GM13976 (cell line): ENCODE measurements around the gene ENTHD1.
A peak's percentile ranks its signal among the peaks of the same experiment; 100 is the strongest.

Experiments used
- DNase-seq: peaks from one replicate; pipeline ENCODE4 v3.0.0; 2012; ENCODE audit warnings: low spot score
- CTCF ChIP-seq: IDR thresholded peaks from 2 replicates; pipeline ENCODE4 v1.5.1; 2012; ENCODE audit warnings: borderline replicate concordance, mild to moderate bottlenecking; ENCODE audit not compliant: insufficient read depth; ENCODE audit errors: extremely low read depth, missing control alignments, control extremely low read depth
- in situ Hi-C: fragments of 300-500 bp; cut with MboI; formaldehyde crosslinking; loops from one replicate; pipeline ENCODE4 v1.12.0; 2022; ENCODE audit warnings: low sequenced_read_pairs, mixed read lengths, inconsistent platforms; ENCODE audit not compliant: unreplicated experiment

The ENTHD1 gene

GRCh38 chr22:39839917-39840510 is 53.5 kb downstream of the ENTHD1 start:
- in situ Hi-C loops, result no loop called here
- TF ChIP-seq CTCF, result no peak
- peak; percentile 28 for DNase-seq

- TF ChIP-seq CTCF, result no peak
- DNase-seq, result no peak
- in situ Hi-C loops, result no loop called here
These were observed 54.4 kb downstream of the ENTHD1 start for GRCh38 chr22:39839204-39839603.

GRCh38 chr22:39833610-39834009 is 60.0 kb downstream of the ENTHD1 start:
- no peak for TF ChIP-seq CTCF
- no peak for DNase-seq
- in situ Hi-C loops, result no loop called here

GRCh38 chr22:39833093-39833492 is 60.5 kb downstream of the ENTHD1 start:
- no peak for TF ChIP-seq CTCF
- in situ Hi-C loops, result no loop called here
- DNase-seq, result no peak

- no peak for DNase-seq
- TF ChIP-seq CTCF, result no peak
- in situ Hi-C loops, result no loop called here
These were observed 60.9 kb downstream of the ENTHD1 start for GRCh38 chr22:39832627-39833074.

GRCh38 chr22:39825661-39826102 is 67.9 kb downstream of the ENTHD1 start:
- DNase-seq, result peak; percentile 47
- TF ChIP-seq CTCF, result no peak
- in situ Hi-C loops, result no loop called here
